Psoas muscle (tissue), 8 donors: ENCODE measurements around the gene LYL1. TPM values are rescaled to one million over a fixed set of nuclear protein-coding genes. Genes with fewer than 3 reads are reported as not detected.

Source experiments
- ATAC-seq, 4 donors: fragments of 200-7000 bp; cut with Tn5 transposase; one replicate each; pipeline ENCODE4 v1.9.1; 2020; ENCODE audit warnings: moderate library complexity in 3 of 4, mild to moderate bottlenecking in 2 of 4
- DNase-seq, 2 donors: peaks; one replicate each; pipeline ENCODE4 v3.0.0-alpha.2; 2020
- H3K27ac ChIP-seq: fragments of 200-600 bp; one replicate; pipeline ENCODE4 v1.8.0; 2022
- H3K27me3 ChIP-seq, 3 donors: fragments of 200-600 bp in 1 of 3; one replicate each; pipeline versions ENCODE4 v1.6.1 to v1.8.0; 2013 to 2022; ENCODE audit warnings: low read length in 2 of 3, mild to moderate bottlenecking in 2 of 3, moderate library complexity in 1 of 3; ENCODE audit not compliant: insufficient read depth in 3 of 3
- H3K36me3 ChIP-seq, 2 donors: fragments of 200-600 bp in 1 of 2; one replicate each; pipeline versions ENCODE4 v1.6.1 to v1.8.0; 2013 to 2022; ENCODE audit warnings: low read depth in 1 of 2, mild to moderate bottlenecking in 1 of 2, moderate library complexity in 1 of 2; ENCODE audit not compliant: insufficient read depth in 1 of 2
- H3K4me1 ChIP-seq: fragments of 200-600 bp; one replicate; pipeline ENCODE4 v1.8.0; 2022
- H3K4me3 ChIP-seq: fragments of 200-600 bp; one replicate; pipeline ENCODE4 v1.8.0; 2022; ENCODE audit warnings: mild to moderate bottlenecking
- H3K9me3 ChIP-seq: fragments of 200-600 bp; one replicate; pipeline ENCODE4 v1.8.0; 2022
- CTCF ChIP-seq: fragments of 200-600 bp; IDR thresholded peaks from one replicate; pipeline ENCODE4 v1.8.0; 2022; ENCODE audit warnings: antibody characterized with exemption
- WGBS, 3 donors: extraction: QIAGEN DNeasy Blood & Tissue Kit; methylation state at CpG; one replicate each; pipeline versions ENCODE4 v1.1.6 to v1.1.7; 2013; 5-methylcytosine and 5-hydroxymethylcytosine counted together
- intact Hi-C, 2 donors: fragments of 100-400 bp; cut with DNase I; formaldehyde crosslinking; loops; one replicate each; pipeline versions ENCODE4 v1.11.0 to v1.14.2; 2022
- polyA plus RNA-seq, 3 donors: library from polyadenylated mRNA; stranded (reverse); fragments of 200-250 nt; gene quantifications; one replicate each; pipeline ENCODE4 v1.2.3, GENCODE V29; 2013
- total RNA-seq, 4 donors: library from RNA; stranded (reverse); fragmentation: NEBNext Ultra II Directional in 2 of 4; extraction: Animal tissue kit (Norgen Biotek cat#: 25700) in 2 of 4; gene quantifications; one replicate each; pipeline versions ENCODE4 v1.2.1 to v1.2.4, GENCODE V29; 2021 to 2023
- donor health status: healthy with polysubstance abuse.
- donor health status: DM: no; HTN: no; CAD: no; lungs with moderate emphysema.
- donor health status: Bipolar disorder and iron deficiency.
- donor health status: healthy.
- donor health status: DM: yes; HTN: yes; CAD: no.
- donor health status: DM: no; HTN: no; CAD: no.
- donor health status: DM: no; HTN: no; CAD: no.
- donor health status: DM: yes; HTN: yes; CAD: no.

LYL1 gene
- total and polyA plus RNA-seq, 7 donors: 1.1 to 4.6 (median 2.7) TPM

- ATAC-seq (no peak), DNase-seq (no peak)
- Histone ChIP-seq H3K27me3 (no peaks in the 10 kb centered on the region), H3K36me3 (peaks cover 0 to 12% of the 10 kb centered on the region in 2 donors), H3K4me3 (no peak overlapping the region), H3K4me1 (no peaks in the 10 kb centered on the region), H3K27ac (no peak overlapping the region), H3K9me3 (no peaks in the 10 kb centered on the region)
- WGBS, 3 donors: 90 to 94% (median 94%) methylated on average over 3 of the region's 3 CpGs
- TF ChIP-seq CTCF: no peak
- intact Hi-C loops: no loop called here
Measured at GRCh38 chr19:13130886-13131490, 28.3 kb upstream of the LYL1 start.

- Histone ChIP-seq H3K27ac (no peak overlapping the region), H3K4me3 (no peak overlapping the region), H3K9me3 (no peaks in the 10 kb centered on the region), H3K4me1 (no peaks in the 10 kb centered on the region), H3K36me3 (peaks cover 0 to 4% of the 10 kb centered on the region in 2 donors), H3K27me3 (no peaks in the 10 kb centered on the region)
- no peak for TF ChIP-seq CTCF
- ATAC-seq: no peak
- no peak for DNase-seq
- intact Hi-C loops: no loop called here
- WGBS, 3 donors: 93 to 98% (median 94%) methylated on average over 9 of the region's 9 CpGs
Measured at GRCh38 chr19:13129384-13129783, 26.7 kb upstream of the LYL1 start.

GRCh38 chr19:13128583-13128982, 25.9 kb upstream of the LYL1 start:
- H3K27me3 ChIP-seq: no peaks in the 10 kb centered on the region
- no peak for ATAC-seq
- intact Hi-C loops: no loop called here
- DNase-seq: no peak
- H3K36me3 ChIP-seq: peaks cover 0 to 7% of the 10 kb centered on the region in 2 donors
- H3K27ac ChIP-seq: no peak overlapping the region
- no peaks in the 10 kb centered on the region for H3K4me1 ChIP-seq
- TF ChIP-seq CTCF: no peak
- H3K9me3 ChIP-seq: no peaks in the 10 kb centered on the region
- no peak overlapping the region for H3K4me3 ChIP-seq
- WGBS, 3 donors: 40 to 57% (median 44%) methylated on average over 1 of the region's 1 CpG

- DNase-seq: no peak
- peaks cover 0 to 7% of the 10 kb centered on the region in 2 donors for H3K36me3 ChIP-seq
- no peaks in the 10 kb centered on the region for H3K4me1 ChIP-seq
- no peak overlapping the region for H3K4me3 ChIP-seq
- no peak for TF ChIP-seq CTCF
- 80 to 91% (median 83%) methylated on average over 6 of the region's 6 CpGs for WGBS, 3 donors
- H3K27me3 ChIP-seq: no peaks in the 10 kb centered on the region
- no peaks in the 10 kb centered on the region for H3K9me3 ChIP-seq
- H3K27ac ChIP-seq: no peak overlapping the region
- ATAC-seq: no peak
- intact Hi-C loops: no loop called here
Measured at GRCh38 chr19:13127811-13128575, 25.3 kb upstream of the LYL1 start.
